ENCODE data around the gene IFI27L1.

- TF ChIP-seq CTCF (conservative IDR thresholded peaks at IDR 0.05; ENCODE audit: low read depth in 2 of 2) (no peak), EZH2phosphoT487 (IDR thresholded peaks at IDR 0.05; ENCODE audit: unreplicated experiment) (no peak), REST (IDR thresholded peaks at IDR 0.05; ENCODE audit: unreplicated experiment) (no peak), POLR2AphosphoS5 (IDR thresholded peaks at IDR 0.05; ENCODE audit: low read depth) (no peak), EZH2 (IDR thresholded peaks at IDR 0.05; ENCODE audit: low read depth, unreplicated experiment) (no peak)
These were observed 58.3 kb downstream of the IFI27L1 start for GRCh38 chr14:94139421-94139820.

Data from GM23338 (cell line).